GM19372 (cell line): ENCODE data around the gene PNKD.
A peak's percentile ranks its signal among the peaks of the same experiment; 100 is the strongest.
"Not testable (repeated sequence)": the region's sequence is repeated elsewhere in the genome, so short reads cannot be mapped to it uniquely, and the experiment has no call there.

ENCODE experiments used
- ATAC-seq: cut with Tn5 transposase; IDR thresholded peaks from one replicate; pipeline ENCODE4 v1.9.1; 2021; ENCODE audit warnings: mild to moderate bottlenecking, low read depth, moderate library complexity; ENCODE audit not compliant: unreplicated experiment

PNKD gene

DNA sequence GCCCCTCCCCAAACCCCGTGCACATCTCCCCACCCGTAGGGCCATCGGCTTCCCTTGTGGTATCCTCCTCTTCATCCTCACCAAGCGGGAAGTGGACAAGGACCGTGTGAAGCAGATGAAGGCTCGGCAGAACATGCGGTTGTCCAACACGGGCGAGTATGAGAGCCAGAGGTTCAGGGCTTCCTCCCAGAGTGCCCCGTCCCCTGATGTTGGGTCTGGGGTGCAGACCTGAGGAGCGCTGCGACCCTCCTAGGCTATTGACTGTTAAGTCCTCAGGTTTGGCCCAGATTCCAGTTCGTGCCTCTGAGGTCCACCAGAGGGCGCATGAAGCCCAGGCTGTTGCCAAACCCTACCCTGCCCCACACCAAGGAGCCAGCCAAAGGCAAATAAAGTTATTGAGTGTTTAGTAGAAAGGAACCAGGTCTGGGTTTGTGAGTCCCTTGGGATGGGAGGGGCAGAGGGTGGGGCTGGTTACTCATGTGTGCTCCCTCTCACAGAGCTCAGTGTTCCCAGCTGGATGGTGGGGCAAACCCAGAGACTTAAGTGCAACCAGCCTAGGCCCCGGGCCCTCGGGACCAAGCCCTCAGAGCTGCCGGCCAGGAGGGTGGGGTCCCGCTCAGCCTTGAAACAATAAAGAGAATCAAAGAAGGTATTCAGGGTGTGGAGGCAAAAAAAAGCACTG is 2.4 kb downstream of the PNKD start:
- peak; percentile 21 for ATAC-seq

DNA sequence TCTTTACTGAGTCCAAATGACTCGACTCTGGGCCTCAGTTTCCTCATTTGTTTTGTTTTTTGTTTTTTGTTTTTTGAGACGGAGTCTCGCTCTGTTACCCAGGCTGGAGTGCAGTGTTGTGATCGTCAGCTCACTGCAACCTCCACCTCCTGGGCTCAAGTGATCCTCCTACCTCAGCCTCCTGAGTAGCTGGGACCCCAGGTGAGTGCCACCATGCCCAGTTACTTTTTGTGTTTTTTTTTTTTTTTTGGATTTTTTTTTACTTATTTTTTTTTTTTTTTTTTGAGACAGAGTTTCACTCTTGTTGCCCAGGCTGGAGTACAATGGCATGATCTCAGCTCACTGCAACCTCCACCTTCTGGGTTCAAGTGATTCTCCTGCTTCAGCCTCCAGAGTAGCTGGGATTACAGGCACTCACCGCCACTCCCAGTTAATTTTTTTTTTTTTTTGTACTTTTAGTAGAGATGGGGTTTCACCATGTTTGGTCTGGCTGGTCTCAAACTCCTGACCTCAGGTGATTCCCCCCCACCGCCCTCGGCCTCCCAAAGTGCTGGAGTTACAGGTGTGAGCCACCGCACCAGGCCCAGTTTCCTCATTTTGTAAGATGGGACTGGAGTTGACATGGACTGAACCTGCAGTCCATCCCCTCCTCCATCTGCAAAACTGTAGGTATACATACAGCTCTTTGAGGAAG is 3.0 kb downstream of the PNKD start:
- not testable (repeated sequence) for ATAC-seq

DNA sequence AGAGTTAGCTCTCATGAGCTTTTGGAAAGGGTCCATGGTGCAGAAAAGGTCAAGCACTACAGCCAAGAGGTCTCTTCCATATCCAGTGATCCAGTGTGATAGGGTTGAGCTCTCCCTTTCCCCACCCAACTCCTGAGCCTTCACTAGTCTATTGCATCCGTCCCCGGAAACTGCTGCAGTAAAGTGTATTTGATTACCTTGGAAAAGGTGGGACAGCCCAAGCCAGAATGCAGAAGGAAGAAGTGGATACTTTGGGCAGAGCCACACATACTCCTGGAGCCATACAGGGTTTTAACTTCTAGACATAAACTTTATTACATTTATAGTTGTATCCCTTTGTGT is 3.6 kb downstream of the PNKD start:
- ATAC-seq = no peak

DNA sequence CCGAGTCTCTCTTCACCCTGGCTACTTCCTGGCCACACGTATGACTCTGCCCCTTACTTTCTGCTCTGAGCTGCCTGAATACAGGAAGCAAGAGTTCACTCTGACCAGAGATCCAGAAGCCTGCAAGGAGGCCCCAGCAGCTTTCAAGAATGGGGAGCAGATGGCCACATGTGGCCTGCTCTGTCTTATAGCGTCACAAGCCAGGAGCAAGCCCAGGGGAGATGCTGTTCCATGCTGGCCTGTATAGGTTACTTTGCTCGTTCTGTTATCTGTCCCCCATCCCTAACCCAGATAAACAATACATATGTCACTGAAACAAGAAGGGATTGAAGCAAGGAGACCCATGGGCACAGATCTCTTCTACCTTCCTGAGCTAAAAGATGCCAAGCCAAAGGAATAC is 4.3 kb downstream of the PNKD start:
- ATAC-seq = no peak

DNA sequence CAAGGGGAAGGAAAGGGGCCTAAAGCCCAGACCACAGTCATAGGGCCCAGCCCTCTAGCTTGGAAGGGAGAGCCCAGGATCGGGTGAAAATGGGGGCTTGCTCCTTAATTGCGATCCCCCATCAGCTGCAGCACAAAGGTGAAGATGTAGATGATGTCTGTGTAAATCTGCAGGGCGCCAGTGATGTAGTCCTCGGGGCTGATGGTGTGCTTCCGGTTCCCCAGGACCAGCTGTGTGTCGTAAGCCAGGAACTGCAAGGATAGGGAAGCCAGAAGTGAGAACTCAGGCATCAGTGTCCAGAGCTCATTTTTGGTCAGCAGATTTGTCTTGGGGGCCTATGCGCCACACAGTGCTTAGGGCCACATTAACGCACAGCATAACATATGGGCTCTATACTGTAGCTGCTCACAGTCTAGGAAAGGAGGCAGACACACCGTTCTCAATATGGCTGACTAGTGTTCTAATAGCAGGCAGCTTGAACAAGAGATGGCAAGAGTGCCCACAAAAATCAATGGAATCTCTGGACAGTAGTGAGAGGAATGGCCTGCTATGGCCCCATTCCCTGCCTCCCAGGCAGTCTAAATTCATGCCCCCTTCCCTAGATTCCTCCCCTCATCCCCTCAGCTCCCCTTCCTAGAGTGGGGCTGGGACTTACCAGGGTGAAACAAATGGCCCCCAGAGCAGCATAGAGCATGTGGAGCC is 5.2 kb downstream of the PNKD start:
- no peak for ATAC-seq

DNA sequence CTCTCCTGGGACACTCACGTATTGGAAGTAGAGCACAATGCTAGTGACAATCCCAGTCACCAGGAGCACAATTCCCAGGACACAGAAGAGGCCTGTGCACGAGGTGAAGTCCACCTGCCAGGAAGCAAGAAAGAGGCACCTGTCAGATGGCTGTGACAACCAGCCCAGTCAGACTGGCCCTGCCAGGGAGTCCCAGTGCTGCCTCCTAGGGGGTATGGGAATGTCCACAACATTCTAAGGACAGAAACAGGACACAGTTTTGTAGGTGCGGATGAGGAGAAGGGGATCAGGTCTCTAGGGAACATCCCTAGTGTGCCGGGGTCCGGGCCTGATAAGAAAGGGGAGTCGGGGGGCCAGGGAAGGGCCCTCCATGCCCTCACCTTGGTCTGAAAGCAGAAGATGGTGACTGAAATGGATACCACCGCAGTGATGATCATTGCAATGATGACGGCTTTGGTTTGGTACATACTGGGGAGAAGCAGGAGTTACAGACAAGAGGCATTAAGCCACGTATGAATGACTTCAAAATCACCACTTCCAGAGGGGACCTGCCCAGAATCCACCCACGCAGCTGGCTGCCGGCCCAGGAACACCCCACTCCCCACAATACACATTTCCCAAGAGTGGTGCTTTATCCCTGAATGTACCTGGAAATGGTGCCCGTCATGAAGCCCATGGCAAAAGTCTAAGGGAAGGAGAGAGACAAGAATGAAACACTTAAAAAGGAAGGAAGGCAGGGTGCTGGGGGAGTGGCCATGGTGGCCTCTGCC is 6.9 kb downstream of the PNKD start:
- no peak for ATAC-seq

DNA sequence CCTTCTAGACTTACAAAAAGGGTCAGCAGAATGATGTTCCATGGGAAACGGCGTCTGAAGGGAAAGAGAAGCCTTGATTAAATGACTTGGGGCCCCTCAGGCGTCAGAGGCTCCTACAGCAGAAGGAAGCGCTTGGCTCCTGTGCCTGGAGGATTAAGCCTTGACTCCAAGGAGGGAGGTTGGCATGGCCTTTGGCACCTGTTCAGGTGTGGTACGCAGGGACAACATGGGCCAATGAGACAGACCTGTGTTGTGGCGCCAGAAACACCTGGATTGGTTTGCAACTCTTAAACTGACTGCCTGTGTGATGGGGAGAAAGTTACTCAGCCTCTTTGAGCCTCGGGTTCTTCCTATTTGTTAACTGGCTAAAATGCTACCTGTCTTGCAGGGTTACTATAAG is 7.6 kb downstream of the PNKD start:
- ATAC-seq = no peak

DNA sequence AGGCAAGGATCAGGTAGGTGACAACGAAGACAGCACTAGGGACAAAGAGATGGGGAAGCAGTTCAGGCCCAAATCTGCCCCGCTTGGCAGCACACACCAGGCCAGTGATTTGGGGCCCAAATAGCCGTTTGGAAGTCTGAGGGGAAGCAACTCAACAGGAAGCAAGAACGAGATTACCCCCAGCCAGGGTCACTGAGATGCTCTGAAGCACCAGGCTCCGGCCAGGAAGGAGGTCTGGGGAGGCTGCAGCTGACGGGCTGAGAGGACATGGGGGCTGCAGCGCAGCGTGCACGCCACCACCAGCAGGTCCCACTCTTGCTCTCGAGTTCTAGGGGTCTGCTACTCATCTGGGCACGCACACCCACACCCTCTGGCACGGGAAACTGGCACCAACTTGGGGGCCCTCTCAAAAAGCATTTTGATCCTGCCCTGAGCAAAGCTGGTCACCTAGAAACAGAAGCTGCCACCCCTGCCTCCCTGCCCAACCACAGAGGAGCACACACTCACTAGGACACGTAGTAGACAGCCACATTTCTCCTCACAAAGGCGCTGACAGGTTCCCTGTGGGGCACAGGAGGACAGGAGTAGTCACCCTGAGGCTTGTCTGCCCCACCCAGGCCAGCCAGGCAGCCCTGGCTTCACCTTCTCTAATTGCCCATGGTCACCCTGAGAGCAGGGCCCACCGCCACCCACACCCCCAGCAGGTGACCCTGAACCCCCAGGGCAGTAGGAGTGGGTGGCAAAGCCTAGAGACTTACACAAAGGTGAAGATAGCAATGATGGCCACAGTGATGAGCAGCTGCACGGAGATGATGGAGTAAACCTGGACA is 8.4 kb downstream of the PNKD start:
- no peak for ATAC-seq

DNA sequence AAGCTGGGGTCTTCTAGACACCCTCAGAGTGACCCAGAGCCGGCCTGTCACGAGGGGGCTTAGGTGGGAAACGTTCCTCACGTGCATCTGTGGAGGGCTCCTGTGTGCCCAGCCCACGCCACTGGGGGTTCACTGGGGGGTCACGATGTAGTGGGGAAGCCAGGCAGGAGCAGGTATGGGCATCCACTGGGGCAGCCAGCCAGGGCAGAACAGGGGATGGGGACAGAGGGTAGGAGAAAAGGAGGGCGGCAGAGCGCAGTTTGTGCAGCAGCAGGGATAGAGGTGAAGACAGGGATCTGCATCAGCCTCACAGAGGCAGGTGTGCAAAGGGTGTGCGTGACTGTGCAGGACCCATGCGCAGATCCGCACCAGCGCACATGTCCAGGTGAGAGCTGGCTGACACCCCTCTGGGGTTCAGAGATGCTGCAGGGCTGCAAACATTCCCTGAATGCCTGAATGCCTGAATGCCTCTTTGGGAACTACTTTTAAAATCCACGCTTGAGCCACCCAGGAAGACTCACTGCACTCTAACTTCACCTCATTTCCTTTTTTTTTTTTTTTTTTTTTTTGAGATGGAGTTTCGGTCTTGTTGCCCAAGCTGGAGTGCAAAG is 10.0 kb downstream of the PNKD start:
- ATAC-seq = no peak

DNA sequence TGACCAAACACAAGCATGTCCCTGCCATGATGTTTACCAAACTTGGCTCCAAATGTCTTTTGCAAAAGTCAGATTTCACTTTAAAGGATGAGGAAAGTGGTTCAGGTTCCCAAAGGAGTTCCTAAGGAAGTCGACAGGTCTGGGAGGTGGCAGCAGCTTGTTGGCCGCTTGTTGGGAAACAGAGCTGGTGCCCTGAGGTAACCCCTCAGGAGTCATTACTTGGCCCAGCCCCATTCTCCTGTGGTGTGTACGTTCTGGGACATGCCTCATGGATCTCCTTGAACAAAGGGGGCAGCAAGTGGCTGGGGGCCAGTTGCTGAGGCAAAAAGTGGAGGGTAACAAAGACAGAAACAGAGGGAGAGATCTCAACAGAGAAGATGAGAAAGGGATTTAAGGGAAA is 11.1 kb downstream of the PNKD start:
- ATAC-seq = no peak

DNA sequence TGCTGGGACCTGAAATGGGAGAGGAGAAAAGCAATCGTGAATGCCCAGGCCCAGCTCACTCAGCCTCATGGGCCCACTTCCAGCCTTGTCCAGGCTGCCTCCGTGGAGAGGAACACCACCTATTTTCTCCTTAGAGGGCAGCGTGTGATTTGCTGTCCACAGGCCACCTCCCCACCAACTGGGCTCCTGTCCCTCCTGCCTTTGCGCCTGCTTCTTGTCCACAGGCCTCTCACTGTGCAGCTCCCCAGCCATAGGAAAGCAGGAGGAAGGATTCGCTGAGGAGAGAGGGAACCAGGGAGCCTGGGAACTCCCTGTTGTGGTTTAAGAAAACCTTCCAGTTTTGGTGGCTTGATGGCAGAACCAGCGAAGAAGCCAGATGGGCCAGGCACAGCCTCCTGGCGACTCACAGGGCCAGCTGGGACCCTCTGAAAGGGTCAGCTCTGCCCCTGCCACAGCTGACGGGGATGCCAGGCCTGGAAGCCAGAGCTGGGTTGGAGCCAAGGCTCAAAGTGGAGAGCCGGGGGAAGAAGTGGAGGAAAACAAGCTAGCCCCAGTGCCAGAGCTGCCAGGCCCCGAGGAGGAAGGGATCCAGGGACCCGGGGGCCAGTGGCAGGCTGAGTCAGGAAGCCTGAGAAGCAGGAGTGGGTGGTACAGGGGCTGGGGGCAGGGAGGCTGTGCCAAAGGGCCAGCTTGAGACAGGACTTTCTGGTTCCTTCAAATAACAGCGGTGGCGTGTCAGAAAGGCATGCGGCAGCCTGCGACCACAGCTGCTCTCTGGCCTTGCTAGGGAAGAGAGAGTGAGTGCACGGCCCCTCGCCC is 12.1 kb downstream of the PNKD start:
- no peak for ATAC-seq

DNA sequence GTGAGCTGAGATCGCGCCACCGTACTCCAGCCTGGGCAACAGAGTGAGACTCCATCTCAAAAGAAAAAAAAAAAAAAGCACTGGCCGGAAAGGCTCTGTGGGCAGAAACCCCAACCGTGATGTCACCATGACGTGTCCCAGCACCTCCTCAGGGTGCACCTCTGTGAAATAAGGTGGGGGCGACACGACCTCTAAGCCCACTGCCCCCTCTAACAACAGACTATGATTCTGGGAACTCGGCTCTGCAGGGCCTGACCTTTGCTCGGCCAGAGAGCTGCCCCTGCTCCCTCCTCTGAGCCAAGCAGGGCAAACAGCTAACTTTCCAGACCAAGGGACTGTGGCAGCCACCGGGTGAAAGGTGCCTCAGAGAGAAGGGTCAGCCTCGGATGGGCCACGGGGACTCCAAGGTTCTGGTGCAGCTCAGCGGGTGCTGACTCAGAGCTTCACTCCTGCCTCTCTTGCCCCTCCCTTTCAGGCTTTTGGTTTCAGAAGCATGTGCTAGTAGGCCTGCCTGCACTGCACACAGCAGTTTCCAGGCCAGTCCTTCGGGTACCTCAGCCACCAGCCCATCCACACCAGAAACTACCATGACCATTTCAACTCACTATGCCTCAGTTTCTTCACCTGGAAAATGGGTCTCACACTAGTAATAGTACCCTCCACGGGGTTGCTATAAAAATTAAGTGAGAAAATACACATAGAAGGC is 13.9 kb downstream of the PNKD start:
- peak; percentile 46 for ATAC-seq

DNA sequence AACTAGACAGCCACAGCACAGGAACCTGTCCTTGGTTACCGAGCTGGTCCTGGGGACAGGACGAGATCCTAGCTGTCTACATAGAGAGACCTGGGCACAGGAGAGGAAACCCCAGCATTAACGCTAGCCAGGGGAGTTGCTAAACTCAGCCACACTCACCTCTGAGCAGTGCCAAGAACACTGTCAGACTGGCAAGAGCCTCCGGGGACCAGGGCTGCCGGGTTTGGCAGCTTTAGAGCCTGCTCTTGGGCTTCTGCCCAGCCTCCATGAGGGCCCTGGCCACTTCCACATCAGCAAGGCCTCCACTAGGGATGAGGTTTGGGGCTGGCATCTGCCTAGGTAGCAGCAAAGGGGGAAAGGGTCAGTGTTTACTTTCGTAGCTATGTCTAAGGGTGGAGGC is 15.3 kb downstream of the PNKD start:
- no peak for ATAC-seq

DNA sequence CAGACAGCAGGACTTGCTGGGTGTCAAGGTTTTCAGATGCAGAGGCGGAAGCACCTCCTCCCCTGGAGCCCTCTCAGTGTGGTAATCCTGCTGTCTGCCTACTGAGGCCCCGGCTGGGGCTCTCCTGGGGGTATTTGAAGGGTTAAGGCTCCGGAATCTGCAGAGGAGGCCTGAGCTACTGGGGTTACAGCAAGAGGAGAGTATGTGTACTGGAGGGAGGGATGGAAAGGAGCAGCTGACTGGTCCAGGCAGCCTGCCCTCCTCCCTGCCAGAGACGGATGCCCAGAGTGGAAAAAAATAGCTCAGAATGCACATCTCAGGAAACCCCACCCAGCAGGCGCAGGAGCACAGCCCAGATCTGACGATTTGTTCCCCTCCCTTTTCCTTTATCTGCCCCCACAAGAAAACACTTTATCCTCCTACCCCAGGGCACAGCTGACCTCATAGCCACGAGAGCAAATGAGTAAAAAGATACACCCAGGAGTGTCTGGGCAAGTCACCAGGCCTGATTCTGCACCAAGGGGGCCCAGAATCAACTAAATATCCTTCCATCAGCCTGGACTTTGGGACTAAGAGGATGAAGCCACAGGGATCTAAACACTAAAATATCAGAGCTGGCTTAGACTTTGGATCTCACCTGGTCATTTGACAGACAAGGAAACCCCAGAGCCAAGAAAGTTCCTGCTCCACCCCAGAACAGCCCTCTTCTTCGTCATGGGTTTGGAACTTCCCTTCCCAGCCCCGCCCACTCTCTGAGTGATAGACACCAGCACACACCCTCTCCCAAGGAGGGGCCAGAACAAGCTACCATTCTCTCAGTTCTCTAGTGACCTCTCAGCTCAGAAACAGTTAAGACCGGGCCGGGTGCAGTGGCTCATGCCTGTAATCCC is 16.5 kb downstream of the PNKD start:
- peak; percentile 65 for ATAC-seq

DNA sequence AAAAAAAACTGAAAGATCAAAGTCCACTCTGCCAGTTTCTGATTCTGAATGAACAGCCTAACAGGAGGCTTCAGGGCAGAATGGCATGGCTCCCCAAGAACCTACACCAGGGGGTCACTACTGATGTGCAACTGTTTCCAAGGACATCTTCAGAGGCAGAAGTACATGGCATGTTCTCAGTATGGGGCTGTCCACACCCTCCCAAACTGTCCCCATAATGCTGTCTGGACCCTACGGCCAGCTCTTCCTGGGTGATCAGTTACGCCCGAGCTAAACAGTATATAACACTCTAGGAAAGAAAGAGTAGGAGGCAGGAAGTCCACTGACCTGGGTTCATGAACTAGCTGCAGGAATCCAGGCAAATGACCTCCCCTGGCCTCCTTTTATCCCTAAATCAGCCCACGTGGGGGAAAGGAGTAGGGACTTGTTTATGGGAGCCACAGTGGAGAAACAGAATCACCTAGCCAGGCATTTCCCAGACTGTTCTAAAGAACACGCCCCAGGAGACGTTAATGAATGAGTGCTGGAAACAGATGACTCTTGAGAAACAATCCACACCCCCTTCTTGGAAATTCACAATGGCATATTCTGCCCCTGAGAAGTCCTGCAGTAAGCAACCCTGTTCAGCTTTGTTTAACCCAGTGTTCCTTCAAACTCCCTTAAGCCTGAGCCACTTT is 19.5 kb downstream of the PNKD start:
- ATAC-seq = no peak

DNA sequence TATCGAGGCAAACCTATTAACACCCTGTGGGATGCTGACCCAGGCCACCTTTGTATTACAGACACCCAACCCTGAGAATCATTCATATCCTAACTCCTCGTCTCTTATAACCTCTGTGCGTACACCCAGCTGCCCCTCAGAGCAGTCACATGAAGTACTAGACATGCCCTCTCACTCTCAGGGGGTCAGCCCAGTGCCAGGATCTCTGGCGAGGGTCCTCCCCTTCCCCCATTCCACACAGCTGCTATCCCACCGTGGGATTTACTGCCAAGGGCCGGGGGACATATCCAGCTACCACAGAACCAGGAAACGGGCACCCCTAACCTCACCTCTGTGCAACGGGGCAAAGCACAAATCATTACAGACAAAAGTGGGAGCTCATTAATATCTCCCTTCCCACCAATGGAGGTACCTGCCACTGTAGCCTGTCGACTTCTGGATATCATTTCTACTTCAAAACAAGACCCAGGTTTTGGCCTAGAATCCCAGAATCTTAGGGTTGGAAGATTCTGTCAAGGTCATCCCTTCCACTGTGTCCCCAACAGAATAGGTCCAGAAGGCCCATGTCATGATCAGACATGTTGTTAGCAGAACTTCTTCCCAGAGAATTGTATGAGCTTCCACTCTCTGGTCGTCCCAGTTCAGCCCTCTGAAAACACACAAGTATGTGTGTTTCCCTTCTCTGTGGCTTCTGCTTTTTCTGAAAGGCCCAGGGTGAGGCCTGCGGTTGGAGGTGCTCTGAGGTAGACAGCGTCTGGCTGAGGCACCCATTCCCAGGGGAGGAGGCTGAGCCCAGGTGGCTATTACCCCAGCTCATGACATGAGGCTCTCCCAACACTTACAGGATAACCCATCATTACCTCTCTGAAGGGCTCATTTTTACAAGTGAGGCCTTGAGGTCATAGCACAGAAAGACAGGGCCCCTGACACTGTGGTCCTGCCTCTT is 20.3 kb downstream of the PNKD start:
- ATAC-seq = peak; percentile 40
